ENCODE results near the gene BPI. TPM values are rescaled to one million over a fixed set of nuclear protein-coding genes. Genes with fewer than 3 reads are reported as not detected.
A peak's percentile ranks its signal among the peaks of the same experiment; 100 is the strongest.

Gene BPI
- total RNA-seq, 1 donor from 2014 or later = not detected

- H3K9me3 ChIP-seq = no peaks in the 10 kb centered on the region
- H3K36me3 ChIP-seq = no peaks in the 10 kb centered on the region
- no peak for TF ChIP-seq CTCF (IDR thresholded peaks at IDR 0.05)
- DNase-seq (ENCODE audit: low spot score in 2 of 2) = no peak
- no peak overlapping the region for H3K4me3 ChIP-seq
- intact Hi-C loops (cut with DNase I) = loop anchor here (5.0 kb wide), 1 partner anchor 258 kb away; no protein-coding TSS in a partner anchor
- no peak overlapping the region for H3K27ac ChIP-seq
- no peaks in the 10 kb centered on the region for H3K4me1 ChIP-seq
- no peaks in the 10 kb centered on the region for H3K27me3 ChIP-seq
These were observed 16.3 kb downstream of the BPI start for GRCh38 chr20:38320221-38320620.

DNA sequence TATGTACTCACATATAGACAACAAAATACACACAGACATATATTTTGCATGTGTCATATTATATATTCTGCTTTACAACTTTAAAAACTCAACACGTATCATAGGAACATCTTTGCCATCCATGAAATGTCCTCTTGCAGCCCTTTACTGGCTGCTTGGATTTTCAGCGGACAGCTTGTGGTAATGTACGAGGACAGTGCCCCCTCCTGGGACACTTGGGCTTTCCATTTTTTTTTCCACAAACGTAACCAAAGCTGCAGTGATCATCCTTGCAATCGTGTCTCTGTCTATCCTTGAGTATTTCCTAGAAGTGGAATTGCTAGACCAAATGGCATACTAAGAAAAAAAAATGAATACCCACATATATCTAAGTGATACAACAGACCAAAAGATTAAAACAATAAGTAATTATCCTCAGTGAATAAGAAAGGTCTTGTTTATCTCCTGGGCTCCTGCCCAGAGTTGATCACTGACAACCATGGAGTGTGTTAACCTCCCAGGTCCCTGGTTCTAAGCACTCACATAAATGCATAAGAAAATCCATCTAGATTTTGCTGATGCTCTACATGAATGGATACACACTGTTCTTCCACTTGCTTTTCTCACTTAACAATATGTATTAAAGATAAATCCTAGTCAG lies 18.1 kb downstream of the BPI start:
- no peaks in the 10 kb centered on the region for H3K9me3 ChIP-seq
- TF ChIP-seq CTCF (IDR thresholded peaks at IDR 0.05) = peak; percentile 55 to 67 (median 60)
- no peak overlapping the region for H3K27ac ChIP-seq
- DNase-seq (ENCODE audit: low spot score in 2 of 2) = no peak
- no peaks in the 10 kb centered on the region for H3K27me3 ChIP-seq
- H3K4me1 ChIP-seq = no peaks in the 10 kb centered on the region
- H3K36me3 ChIP-seq = no peaks in the 10 kb centered on the region
- intact Hi-C loops (cut with DNase I) = loop anchor here (1.0 to 5.0 kb wide), 2 partner anchors 90 to 260 kb away; no protein-coding TSS in a partner anchor
- no peak overlapping the region for H3K4me3 ChIP-seq

DNA sequence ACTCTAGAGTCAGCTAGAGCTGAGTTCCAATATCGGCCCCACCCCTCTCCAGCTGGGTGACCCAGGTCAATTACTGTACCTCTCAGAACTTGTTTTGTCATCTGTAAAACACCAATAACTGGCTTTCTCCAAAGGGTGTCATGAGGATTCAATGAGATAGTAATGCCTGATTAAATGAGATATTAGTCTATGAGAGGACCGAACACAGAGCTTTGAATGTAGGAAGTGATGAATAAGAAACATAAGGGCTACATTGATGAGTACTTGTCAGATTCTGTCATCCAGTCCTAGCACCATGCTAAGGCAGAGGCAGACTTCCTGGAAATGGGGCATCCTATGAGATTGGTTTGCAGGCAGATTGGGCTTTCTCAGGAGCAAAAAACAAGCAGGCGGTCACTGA lies 20.2 kb downstream of the BPI start:
- TF ChIP-seq CTCF (IDR thresholded peaks at IDR 0.05) = no peak
- Histone ChIP-seq H3K27me3 (no peaks in the 10 kb centered on the region), H3K4me1 (no peaks in the 10 kb centered on the region), H3K36me3 (no peaks in the 10 kb centered on the region), H3K4me3 (no peak overlapping the region), H3K27ac (no peak overlapping the region), H3K9me3 (no peaks in the 10 kb centered on the region)
- DNase-seq (ENCODE audit: low spot score in 2 of 2) = no peak
- intact Hi-C loops (cut with DNase I) = loop anchor here (5.0 kb wide), 1 partner anchor 262 kb away; no protein-coding TSS in a partner anchor

DNA sequence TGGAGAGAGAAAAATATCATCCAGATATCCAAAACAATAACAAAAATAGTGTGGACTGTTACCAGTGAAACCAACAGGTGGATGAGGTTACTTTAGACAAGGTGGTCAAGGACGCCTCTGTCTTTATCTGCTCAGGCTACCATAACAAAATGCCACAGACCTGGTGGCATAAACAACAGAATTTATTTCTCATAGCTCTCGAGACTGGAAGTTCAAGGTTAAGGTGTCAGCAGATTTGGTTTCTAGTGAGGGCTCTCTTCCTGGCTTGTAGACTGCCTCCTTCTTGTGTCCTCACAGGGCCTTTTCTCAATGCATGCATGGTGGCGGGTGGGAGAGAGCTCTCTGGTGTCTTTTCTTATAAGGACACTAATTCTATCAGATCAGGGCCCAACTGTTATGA lies 21.2 kb downstream of the BPI start:
- Histone ChIP-seq H3K9me3 (no peaks in the 10 kb centered on the region), H3K4me3 (no peak overlapping the region), H3K4me1 (no peaks in the 10 kb centered on the region), H3K27me3 (no peaks in the 10 kb centered on the region), H3K36me3 (no peaks in the 10 kb centered on the region), H3K27ac (no peak overlapping the region)
- intact Hi-C loops (cut with DNase I) = no loop called here
- no peak for DNase-seq (ENCODE audit: low spot score in 2 of 2)
- TF ChIP-seq CTCF (IDR thresholded peaks at IDR 0.05) = no peak

DNA sequence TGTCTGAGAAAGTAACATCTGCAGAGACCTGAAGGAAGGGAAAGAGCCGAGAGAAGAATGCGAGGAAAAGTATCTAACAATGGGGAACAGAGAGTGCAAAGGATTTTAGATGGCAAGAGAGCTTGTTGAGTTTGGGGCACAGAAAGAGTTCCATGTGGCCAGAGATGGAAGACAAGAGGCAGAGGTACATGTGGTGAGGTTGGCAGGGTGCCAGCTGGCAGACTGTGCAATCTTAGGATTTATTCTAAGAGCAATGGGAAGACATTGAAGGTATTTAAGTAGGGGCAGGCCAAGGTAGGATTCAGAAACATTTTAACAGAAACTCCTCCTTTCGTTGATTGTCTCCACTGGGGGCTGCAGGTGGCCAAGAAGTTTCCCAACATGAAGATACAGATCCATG lies 21.9 kb downstream of the BPI start:
- intact Hi-C loops (cut with DNase I) = no loop called here
- H3K27me3 ChIP-seq = no peaks in the 10 kb centered on the region
- no peaks in the 10 kb centered on the region for H3K9me3 ChIP-seq
- H3K4me3 ChIP-seq = no peak overlapping the region
- H3K27ac ChIP-seq = no peak overlapping the region
- no peak for TF ChIP-seq CTCF (IDR thresholded peaks at IDR 0.05)
- H3K4me1 ChIP-seq = no peaks in the 10 kb centered on the region
- DNase-seq (ENCODE audit: low spot score in 2 of 2) = no peak
- no peaks in the 10 kb centered on the region for H3K36me3 ChIP-seq

GRCh38 chr20:38326309-38326708 lies 22.4 kb downstream of the BPI start:
- Histone ChIP-seq H3K4me3 (no peak overlapping the region), H3K27me3 (no peaks in the 10 kb centered on the region), H3K9me3 (no peaks in the 10 kb centered on the region), H3K36me3 (no peaks in the 10 kb centered on the region), H3K27ac (no peak overlapping the region), H3K4me1 (no peaks in the 10 kb centered on the region)
- DNase-seq (ENCODE audit: low spot score in 2 of 2) = no peak
- no peak for TF ChIP-seq CTCF (IDR thresholded peaks at IDR 0.05)
- intact Hi-C loops (cut with DNase I) = no loop called here
